A549 (cell line): Measurements from ENCODE around the gene ZBTB11. TPM values are rescaled to one million over a fixed set of nuclear protein-coding genes. Genes with fewer than 3 reads are reported as not detected.

Experiments
- ATAC-seq, 2 experiments: fragments of 200-7000 bp in 1 of 2; fragments of >200 bp in 1 of 2; cut with Nextera tagmentation in 1 of 2; cut with Tn5 transposase in 1 of 2; 3 replicates each; pipeline versions ENCODE4 v1.8.0 to v1.9.1; 2018 to 2020; ENCODE audit warnings: mild to moderate bottlenecking in 1 of 2, moderate library complexity in 1 of 2
- CTCF ChIA-PET: fragments of 300-600 bp; sonication (Branson Sonifier 250); formaldehyde crosslinking; extraction: SDS; loops from one replicate; lab custom pipeline; 2021; ENCODE audit warnings: antibody characterized with exemption, inconsistent platforms; lab: Yijun Ruan, JAX
- POLR2A ChIA-PET: fragments of 350-600 bp; formaldehyde crosslinking; extraction: SDS; loops from one replicate; lab custom pipeline; 2021; ENCODE audit warnings: antibody characterized with exemption, inconsistent platforms; lab: Yijun Ruan, JAX
- DNase-seq, 2 experiments: peaks; one replicate each; pipeline versions ENCODE4 v3.0.0 to v3.0.0-alpha.2; 2011 to 2016; ENCODE audit warnings: low read depth in 1 of 2, low spot score in 1 of 2
- FAIRE-seq: peaks from 2 replicates; lab custom pipeline; 2011; peaks lifted over from hg19 to GRCh38; lab: Jason Lieb, UNC
- H3K27ac ChIP-seq, 2 experiments: fragments of >200 bp; sonication (Bioruptor Twin); formaldehyde crosslinking; 3 replicates each; pipeline ENCODE4 v1.5.1; 2016 to 2017
- H3K4me1 ChIP-seq: fragments of >200 bp; sonication (Bioruptor Twin); formaldehyde crosslinking; 3 replicates; pipeline ENCODE4 v1.6.1; 2016
- H3K4me2 ChIP-seq: fragments of >200 bp; sonication (Bioruptor Twin); formaldehyde crosslinking; 3 replicates; pipeline ENCODE4 v1.6.1; 2016
- H3K4me3 ChIP-seq: fragments of >200 bp; sonication (Bioruptor Twin); formaldehyde crosslinking; 3 replicates; pipeline ENCODE4 v1.5.1; 2016
- H3K9me3 ChIP-seq: fragments of >200 bp; sonication (Bioruptor Twin); formaldehyde crosslinking; 3 replicates; pipeline ENCODE4 v1.6.1; 2016
- BHLHE40 ChIP-seq: IDR thresholded peaks from 2 replicates; pipeline ENCODE4 v1.6.1; 2012; ENCODE audit warnings: low read depth, low read length, inconsistent platforms
- CBX2 ChIP-seq: fragments of 200-600 bp; sonication (generic); IDR thresholded peaks from 2 replicates; pipeline ENCODE4 v1.6.1; 2016; ENCODE audit warnings: low read depth, mild to moderate bottlenecking, borderline replicate concordance
- CHD2 ChIP-seq: fragments of 150-350 bp; IDR thresholded peaks from 2 replicates; pipeline ENCODE4 v1.6.1; 2014; ENCODE audit warnings: low read length; ENCODE audit not compliant: partially characterized antibody
- CHD4 ChIP-seq: fragments of 200-600 bp; sonication (generic); IDR thresholded peaks from 2 replicates; pipeline ENCODE4 v1.6.1; 2016; ENCODE audit warnings: antibody characterized with exemption, mild to moderate bottlenecking, borderline replicate concordance
- EHF ChIP-seq: fragments of 250-450 bp; sonication (Bioruptor Pico); IDR thresholded peaks from 2 replicates; pipeline ENCODE4 v1.5.0; 2020; ENCODE audit warnings: mild to moderate bottlenecking
- EHMT2 ChIP-seq: fragments of 200-600 bp; sonication (generic); IDR thresholded peaks from 2 replicates; pipeline ENCODE4 v1.6.1; 2016; ENCODE audit warnings: antibody characterized with exemption, low read depth, mild to moderate bottlenecking, moderate library complexity
- EP300 ChIP-seq, 2 experiments: fragments of >200 bp; sonication (Bioruptor Twin); formaldehyde crosslinking; IDR thresholded peaks; 2 replicates in 1 of 2; 3 replicates in 1 of 2; pipeline ENCODE4 v1.6.1; 2016 to 2017
- GATA3 ChIP-seq: IDR thresholded peaks from 2 replicates; pipeline ENCODE4 v1.6.1; 2012; ENCODE audit warnings: borderline replicate concordance
- JUNB ChIP-seq: fragments of >200 bp; sonication (Bioruptor Twin); formaldehyde crosslinking; IDR thresholded peaks from 2 replicates; pipeline ENCODE4 v1.6.1; 2016
- MAFK ChIP-seq: fragments of 450-650 bp; IDR thresholded peaks from 2 replicates; pipeline ENCODE4 v1.6.1; 2014; ENCODE audit not compliant: partially characterized antibody
- MAZ ChIP-seq: fragments of 150-350 bp; IDR thresholded peaks from 2 replicates; pipeline ENCODE4 v1.6.1; 2014; ENCODE audit warnings: antibody characterized with exemption, low read depth, low read length, borderline replicate concordance
- NPAS2 ChIP-seq: fragments of 250-450 bp; sonication (Bioruptor Pico); IDR thresholded peaks from 2 replicates; pipeline ENCODE4 v1.8.0; 2022; ENCODE audit warnings: mild to moderate bottlenecking, moderate library complexity, borderline replicate concordance
- PHF8 ChIP-seq: fragments of 200-600 bp; sonication (generic); IDR thresholded peaks from 2 replicates; pipeline ENCODE4 v1.6.1; 2016; ENCODE audit warnings: low read depth, mild to moderate bottlenecking, antibody characterized with exemption, moderate library complexity, borderline replicate concordance
- POLR2AphosphoS2 ChIP-seq: conservative IDR thresholded peaks from 2 replicates; pipeline ENCODE4 v1.6.1; 2012; ENCODE audit warnings: low read length, improper control_type of control experiment, inconsistent platforms
- RCOR1 ChIP-seq: fragments of 150-350 bp; IDR thresholded peaks from 2 replicates; pipeline ENCODE4 v1.6.1; 2014; ENCODE audit warnings: antibody characterized with exemption, low read length, low read depth
- RNF2 ChIP-seq: fragments of 200-600 bp; sonication (generic); IDR thresholded peaks from 2 replicates; pipeline ENCODE4 v1.6.1; 2016; ENCODE audit warnings: low read depth, mild to moderate bottlenecking, antibody characterized with exemption, moderate library complexity, borderline replicate concordance
- TFCP2L1 ChIP-seq: fragments of 250-450 bp; sonication (Bioruptor Pico); IDR thresholded peaks from 2 replicates; pipeline ENCODE4 v1.5.0; 2021; ENCODE audit warnings: mild to moderate bottlenecking
- ZSCAN20 ChIP-seq: fragments of 250-450 bp; sonication (Bioruptor Pico); IDR thresholded peaks from 2 replicates; pipeline ENCODE4 v1.8.0; 2022; ENCODE audit warnings: mild to moderate bottlenecking, moderate library complexity
- WGBS: methylation state at CpG from one replicate; pipeline ENCODE4 v1.1.6; 2017; ENCODE audit errors: missing lambda C conversion rate; 5-methylcytosine and 5-hydroxymethylcytosine counted together
- polyA plus RNA-seq, 4 experiments: library from polyadenylated mRNA; depleted of rRNA in 3 of 4; stranded (reverse); fragments of >200 nt; fragmentation: RNase III in 1 of 4; extraction: RNeasy Plus Mini Kit Qiagen cat#74134 plus additional on column Dnase treatment in 1 of 4; gene quantifications; 2 replicates in 3 of 4; 3 replicates in 1 of 4; pipeline ENCODE4 v1.2.3, GENCODE V29; 2011 to 2017
- TF ChIP-seq, protein P1 (sequence below): fragments of >200 bp; sonication (Bioruptor Twin); formaldehyde crosslinking; IDR thresholded peaks from 3 replicates; pipeline ENCODE4 v1.6.1; 2016
- TF ChIP-seq, protein P2 (sequence below): fragments of >200 bp; sonication (Bioruptor Twin); formaldehyde crosslinking; IDR thresholded peaks from 3 replicates; pipeline ENCODE4 v1.5.1; 2016
- TF ChIP-seq, protein P3 (sequence below): fragments of 450-650 bp; IDR thresholded peaks from 2 replicates; pipeline ENCODE4 v1.6.1; 2014; ENCODE audit warnings: antibody characterized with exemption
- TF ChIP-seq, protein P4 (sequence below): IDR thresholded peaks from 2 replicates; pipeline ENCODE4 v1.6.1; 2012
- TF ChIP-seq, protein P5 (sequence below): fragments of 200-600 bp; sonication (generic); IDR thresholded peaks from 2 replicates; pipeline ENCODE4 v1.6.1; 2016; ENCODE audit warnings: antibody characterized with exemption, mild to moderate bottlenecking, moderate library complexity
- TF ChIP-seq, protein P6 (sequence below): IDR thresholded peaks from 2 replicates; pipeline ENCODE4 v1.6.1; 2012

ZBTB11 gene
- polyA plus RNA-seq, 2 of the 4 experiments (the other 2 are of a cell fraction): 11.3 to 24.3 TPM

DNA sequence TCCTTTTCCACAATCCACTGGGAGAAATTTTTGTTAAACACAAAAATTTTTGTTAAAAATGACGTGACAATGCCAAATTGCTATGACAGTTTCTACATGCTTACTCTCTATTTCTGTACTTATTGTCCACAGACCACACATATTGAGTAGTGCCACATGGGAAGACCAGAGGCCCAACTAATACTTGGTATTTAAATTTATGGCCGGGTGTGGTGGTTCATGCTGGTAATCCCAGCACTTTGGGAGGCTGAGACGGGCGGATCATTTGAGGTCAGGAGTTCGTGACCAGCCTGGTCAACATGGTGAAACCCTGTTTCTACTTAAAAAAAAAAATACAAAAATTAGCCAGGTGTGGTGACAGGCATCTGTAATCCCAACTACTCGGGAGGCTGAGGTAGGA lies 20.3 kb downstream of the ZBTB11 start (continued):
- TF ChIP-seq, protein P1, sequence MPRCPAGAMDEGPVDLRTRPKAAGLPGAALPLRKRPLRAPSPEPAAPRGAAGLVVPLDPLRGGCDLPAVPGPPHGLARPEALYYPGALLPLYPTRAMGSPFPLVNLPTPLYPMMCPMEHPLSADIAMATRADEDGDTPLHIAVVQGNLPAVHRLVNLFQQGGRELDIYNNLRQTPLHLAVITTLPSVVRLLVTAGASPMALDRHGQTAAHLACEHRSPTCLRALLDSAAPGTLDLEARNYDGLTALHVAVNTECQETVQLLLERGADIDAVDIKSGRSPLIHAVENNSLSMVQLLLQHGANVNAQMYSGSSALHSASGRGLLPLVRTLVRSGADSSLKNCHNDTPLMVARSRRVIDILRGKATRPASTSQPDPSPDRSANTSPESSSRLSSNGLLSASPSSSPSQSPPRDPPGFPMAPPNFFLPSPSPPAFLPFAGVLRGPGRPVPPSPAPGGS: no peak
- TF ChIP-seq MAZ (no peak), EHMT2 (no peak), RCOR1 (no peak)

DNA sequence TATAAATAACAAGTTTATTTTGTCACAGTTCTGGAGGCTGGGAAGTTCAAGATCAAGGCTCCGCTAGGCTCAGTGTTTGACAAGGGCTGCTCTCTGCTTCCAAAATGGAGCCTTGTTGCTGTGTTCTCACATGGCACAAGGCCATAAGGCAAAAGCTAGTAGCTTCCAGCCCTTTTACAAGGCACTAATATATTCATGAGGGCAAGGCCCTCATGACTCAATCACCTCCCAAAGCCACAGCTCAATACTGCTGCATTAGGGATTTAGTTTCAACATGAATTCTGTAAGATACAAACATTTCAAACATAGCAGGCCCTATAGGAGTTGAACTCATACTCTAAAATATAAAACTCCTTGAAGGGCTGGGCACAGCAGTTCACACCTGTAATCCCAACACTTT lies 30.2 kb downstream of the ZBTB11 start:
- no peak for FAIRE-seq
- TF ChIP-seq CHD2 (no peak), NPAS2 (CRISPR knock-in tag) (no peak), MAFK (no peak), RNF2 (no peak), JUNB (no peak), EHF (CRISPR knock-in tag) (no peak), GATA3 (no peak), EHMT2 (no peak), CHD4 (no peak), POLR2AphosphoS2 (no peak)
- TF ChIP-seq, protein P2, sequence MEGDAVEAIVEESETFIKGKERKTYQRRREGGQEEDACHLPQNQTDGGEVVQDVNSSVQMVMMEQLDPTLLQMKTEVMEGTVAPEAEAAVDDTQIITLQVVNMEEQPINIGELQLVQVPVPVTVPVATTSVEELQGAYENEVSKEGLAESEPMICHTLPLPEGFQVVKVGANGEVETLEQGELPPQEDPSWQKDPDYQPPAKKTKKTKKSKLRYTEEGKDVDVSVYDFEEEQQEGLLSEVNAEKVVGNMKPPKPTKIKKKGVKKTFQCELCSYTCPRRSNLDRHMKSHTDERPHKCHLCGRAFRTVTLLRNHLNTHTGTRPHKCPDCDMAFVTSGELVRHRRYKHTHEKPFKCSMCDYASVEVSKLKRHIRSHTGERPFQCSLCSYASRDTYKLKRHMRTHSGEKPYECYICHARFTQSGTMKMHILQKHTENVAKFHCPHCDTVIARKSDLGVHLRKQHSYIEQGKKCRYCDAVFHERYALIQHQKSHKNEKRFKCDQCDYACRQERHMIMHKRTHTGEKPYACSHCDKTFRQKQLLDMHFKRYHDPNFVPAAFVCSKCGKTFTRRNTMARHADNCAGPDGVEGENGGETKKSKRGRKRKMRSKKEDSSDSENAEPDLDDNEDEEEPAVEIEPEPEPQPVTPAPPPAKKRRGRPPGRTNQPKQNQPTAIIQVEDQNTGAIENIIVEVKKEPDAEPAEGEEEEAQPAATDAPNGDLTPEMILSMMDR: no peak
- TF ChIP-seq, protein P3, sequence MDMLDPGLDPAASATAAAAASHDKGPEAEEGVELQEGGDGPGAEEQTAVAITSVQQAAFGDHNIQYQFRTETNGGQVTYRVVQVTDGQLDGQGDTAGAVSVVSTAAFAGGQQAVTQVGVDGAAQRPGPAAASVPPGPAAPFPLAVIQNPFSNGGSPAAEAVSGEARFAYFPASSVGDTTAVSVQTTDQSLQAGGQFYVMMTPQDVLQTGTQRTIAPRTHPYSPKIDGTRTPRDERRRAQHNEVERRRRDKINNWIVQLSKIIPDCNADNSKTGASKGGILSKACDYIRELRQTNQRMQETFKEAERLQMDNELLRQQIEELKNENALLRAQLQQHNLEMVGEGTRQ: no peak
- TF ChIP-seq, protein P4, sequence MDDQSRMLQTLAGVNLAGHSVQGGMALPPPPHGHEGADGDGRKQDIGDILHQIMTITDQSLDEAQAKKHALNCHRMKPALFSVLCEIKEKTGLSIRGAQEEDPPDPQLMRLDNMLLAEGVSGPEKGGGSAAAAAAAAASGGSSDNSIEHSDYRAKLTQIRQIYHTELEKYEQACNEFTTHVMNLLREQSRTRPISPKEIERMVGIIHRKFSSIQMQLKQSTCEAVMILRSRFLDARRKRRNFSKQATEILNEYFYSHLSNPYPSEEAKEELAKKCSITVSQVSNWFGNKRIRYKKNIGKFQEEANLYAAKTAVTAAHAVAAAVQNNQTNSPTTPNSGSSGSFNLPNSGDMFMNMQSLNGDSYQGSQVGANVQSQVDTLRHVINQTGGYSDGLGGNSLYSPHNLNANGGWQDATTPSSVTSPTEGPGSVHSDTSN: no peak
- Histone ChIP-seq H3K27ac (no peak overlapping the region), H3K9me3 (no peaks in the 10 kb centered on the region), H3K4me2 (no peak overlapping the region), H3K4me3 (no peak overlapping the region), H3K4me1 (no peaks in the 10 kb centered on the region)
- CTCF ChIA-PET: interaction anchor here (1.7 kb wide), 1 partner anchor 9 kb away, joined by 4 read pairs; no protein-coding TSS in a partner anchor
- 91% methylated on average over 1 of the region's 1 CpG for WGBS
- ATAC-seq: no peak
- DNase-seq: no peak
- POLR2A ChIA-PET: no interaction called here

DNA sequence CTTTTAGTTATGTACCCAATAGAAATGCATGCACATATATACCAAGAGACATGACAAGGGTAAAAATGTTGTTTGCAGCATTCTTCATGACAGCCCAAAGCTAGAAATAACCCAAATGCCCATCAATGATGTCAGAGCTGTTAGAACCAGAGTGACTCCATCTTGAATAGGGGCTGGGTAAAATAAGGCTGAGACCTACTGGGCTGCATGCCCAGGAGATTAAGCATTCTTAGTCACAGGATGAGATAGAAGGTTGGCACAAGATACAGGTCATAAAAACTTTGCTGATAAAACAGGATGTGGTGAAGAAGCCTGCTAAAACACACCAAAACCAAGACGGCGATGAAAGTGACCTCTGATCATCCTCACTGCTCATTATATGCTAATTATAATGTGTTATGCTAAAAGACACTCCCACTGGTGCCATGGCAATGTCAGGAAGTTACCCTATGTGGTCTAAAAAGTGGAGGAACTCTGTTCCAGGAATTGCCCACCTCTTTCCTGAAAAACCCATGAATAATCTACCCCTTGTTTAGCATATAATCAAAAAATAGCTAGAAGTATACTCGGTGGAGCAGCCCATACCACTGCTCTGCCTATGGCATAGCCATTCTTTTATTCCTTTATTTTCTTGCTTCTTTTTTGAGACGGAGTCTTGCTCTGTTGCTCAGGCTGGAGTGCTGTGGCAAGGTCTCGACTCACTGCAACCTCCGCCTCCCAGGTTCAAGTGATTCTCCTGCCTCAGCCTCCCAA lies 32.9 kb downstream of the ZBTB11 start:
- ChIA-PET POLR2A (interaction anchor here (0.8 kb wide), 1 partner anchor 71 kb away, joined by 3 read pairs; the partner anchor contains the start of gene PCNP), CTCF (interaction anchor here (1.0 to 1.4 kb wide), 2 partner anchors 13 to 36 kb away, joined by 3 to 4 read pairs; no protein-coding TSS in a partner anchor)
- DNase-seq: peak in 1 of 2 experiments; percentile 9
- H3K9me3 ChIP-seq: no peaks in the 10 kb centered on the region
- no peak overlapping the region for H3K27ac ChIP-seq
- peak in 1 of 2 experiments; percentile 36; a peak in 3 of 6 replicates for ATAC-seq
- no peak for FAIRE-seq
- no peak overlapping the region for H3K4me3 ChIP-seq
- H3K4me2 ChIP-seq: no peak overlapping the region
- 71% methylated on average over 6 of the region's 6 CpGs for WGBS
- H3K4me1 ChIP-seq: no peaks in the 10 kb centered on the region
- TF ChIP-seq CBX2: no peak
- 0 out of 2 replicates have a peak, but pooled peaks have one; percentile 51 for TF ChIP-seq ZSCAN20 (CRISPR knock-in tag)
- TF ChIP-seq TFCP2L1: no peak
- TF ChIP-seq PHF8: no peak
- TF ChIP-seq CHD4: no peak
- no peak for TF ChIP-seq EP300 (IDR thresholded peaks at IDR 0.05)
- no peak for TF ChIP-seq BHLHE40
- TF ChIP-seq NPAS2 (CRISPR knock-in tag): no peak
- TF ChIP-seq, protein P5, sequence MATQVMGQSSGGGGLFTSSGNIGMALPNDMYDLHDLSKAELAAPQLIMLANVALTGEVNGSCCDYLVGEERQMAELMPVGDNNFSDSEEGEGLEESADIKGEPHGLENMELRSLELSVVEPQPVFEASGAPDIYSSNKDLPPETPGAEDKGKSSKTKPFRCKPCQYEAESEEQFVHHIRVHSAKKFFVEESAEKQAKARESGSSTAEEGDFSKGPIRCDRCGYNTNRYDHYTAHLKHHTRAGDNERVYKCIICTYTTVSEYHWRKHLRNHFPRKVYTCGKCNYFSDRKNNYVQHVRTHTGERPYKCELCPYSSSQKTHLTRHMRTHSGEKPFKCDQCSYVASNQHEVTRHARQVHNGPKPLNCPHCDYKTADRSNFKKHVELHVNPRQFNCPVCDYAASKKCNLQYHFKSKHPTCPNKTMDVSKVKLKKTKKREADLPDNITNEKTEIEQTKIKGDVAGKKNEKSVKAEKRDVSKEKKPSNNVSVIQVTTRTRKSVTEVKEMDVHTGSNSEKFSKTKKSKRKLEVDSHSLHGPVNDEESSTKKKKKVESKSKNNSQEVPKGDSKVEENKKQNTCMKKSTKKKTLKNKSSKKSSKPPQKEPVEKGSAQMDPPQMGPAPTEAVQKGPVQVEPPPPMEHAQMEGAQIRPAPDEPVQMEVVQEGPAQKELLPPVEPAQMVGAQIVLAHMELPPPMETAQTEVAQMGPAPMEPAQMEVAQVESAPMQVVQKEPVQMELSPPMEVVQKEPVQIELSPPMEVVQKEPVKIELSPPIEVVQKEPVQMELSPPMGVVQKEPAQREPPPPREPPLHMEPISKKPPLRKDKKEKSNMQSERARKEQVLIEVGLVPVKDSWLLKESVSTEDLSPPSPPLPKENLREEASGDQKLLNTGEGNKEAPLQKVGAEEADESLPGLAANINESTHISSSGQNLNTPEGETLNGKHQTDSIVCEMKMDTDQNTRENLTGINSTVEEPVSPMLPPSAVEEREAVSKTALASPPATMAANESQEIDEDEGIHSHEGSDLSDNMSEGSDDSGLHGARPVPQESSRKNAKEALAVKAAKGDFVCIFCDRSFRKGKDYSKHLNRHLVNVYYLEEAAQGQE: no peak
- TF ChIP-seq EHMT2: no peak
- TF ChIP-seq, protein P6, sequence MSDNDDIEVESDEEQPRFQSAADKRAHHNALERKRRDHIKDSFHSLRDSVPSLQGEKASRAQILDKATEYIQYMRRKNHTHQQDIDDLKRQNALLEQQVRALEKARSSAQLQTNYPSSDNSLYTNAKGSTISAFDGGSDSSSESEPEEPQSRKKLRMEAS: no peak
- TF ChIP-seq, protein P3: no peak
